ENCODE data around the gene FAM174C. TPM values are rescaled to one million over a fixed set of nuclear protein-coding genes. Genes with fewer than 3 reads are reported as not detected.

Gene FAM174C
- total and polyA plus RNA-seq, 2 of the 8 experiments (the other 6 are each of a cell fraction or from before 2014, with no cell fraction given) = 44.5 to 125 TPM

DNA sequence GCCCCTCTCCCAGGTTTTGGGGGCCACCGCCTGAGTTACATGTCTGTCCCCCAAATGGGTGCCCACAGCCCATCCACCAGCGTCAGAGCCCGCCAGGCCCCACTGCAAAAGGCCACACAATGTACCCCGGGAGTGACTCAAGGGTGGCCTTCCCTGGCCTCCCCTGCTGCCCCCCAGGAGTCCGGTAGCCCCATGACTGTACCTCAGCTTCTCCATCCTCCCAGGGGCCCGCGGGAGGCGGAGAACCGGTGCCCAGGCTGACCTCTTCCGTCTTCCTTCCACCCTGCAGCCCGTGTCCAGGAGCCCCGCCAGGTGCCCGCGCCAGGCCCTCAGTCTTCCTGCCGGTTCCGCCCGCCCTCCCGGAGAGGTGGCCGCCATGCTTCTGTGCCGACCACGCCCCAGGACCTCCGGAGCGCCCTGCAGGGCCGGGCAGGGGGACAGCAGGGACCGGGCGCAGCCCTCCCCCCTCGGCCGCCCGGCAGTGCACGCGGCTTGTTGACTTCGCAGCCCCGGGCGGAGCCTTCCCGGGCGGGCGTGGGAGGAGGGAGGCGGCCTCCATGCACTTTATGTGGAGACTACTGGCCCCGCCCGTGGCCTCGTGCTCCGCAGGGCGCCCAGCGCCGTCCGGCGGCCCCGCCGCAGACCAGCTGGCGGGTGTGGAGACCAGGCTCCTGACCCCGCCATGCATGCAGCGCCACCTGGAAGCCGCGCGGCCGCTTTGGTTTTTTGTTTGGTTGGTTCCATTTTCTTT, 47.9 kb upstream of the FAM174C start:
- Histone ChIP-seq H4K5ac (ENCODE audit: insufficient read length, low read depth, low read length) (no peak overlapping the region), H3K79me1 (ENCODE audit: low read depth, low read length) (no peaks in the 10 kb centered on the region; the same call in 1 of the 2 replicates), H2BK20ac (ENCODE audit: low read length) (no peak overlapping the region), H3K27ac (ENCODE audit: low read depth, low read length) (no peak overlapping the region), H3K4me3 (ENCODE audit: extremely low read depth in 1 of 4, insufficient read depth in 2 of 4, low read depth in 3 of 4, low read length in 4 of 4) (no peak overlapping the region), H3K36me3 (ENCODE audit: control insufficient read depth in 2 of 4, insufficient read depth in 4 of 4, low read length in 3 of 4) (peaks cover 2 to 66% (median 3%) of the 10 kb centered on the region in 4 experiments; a peak in 5 of 8 replicates), H2BK12ac (ENCODE audit: low read depth, low read length) (no peak overlapping the region), H3K4me1 (replicated peaks in 1 of 4; ENCODE audit: control insufficient read depth in 3 of 4, insufficient read depth in 4 of 4, low read length in 3 of 4) (peaks cover 0 to 2% (median 0%) of the 10 kb centered on the region in 4 experiments; a peak in 3 of 7 replicates), H3K9me3 (ENCODE audit: insufficient read depth in 2 of 2, low read depth in 1 of 2, low read length in 1 of 2) (no peaks in the 10 kb centered on the region), H2BK5ac (ENCODE audit: low read depth, low read length) (no peak overlapping the region), H4K91ac (replicated peaks; ENCODE audit: insufficient read length, low read length) (no peak overlapping the region), H2AFZ (ENCODE audit: low read length) (no peak overlapping the region), H4K20me1 (replicated peaks in 1 of 2; ENCODE audit: control insufficient read depth in 1 of 2, insufficient read depth in 2 of 2, low read length in 2 of 2) (peaks cover 8 to 15% of the 10 kb centered on the region in 2 experiments), H3K27me3 (replicated peaks in 1 of 4; ENCODE audit: control insufficient read depth in 3 of 4, extremely low read depth in 1 of 4, insufficient read depth in 3 of 4, low read length in 3 of 4) (no peaks in the 10 kb centered on the region), H2AK5ac (ENCODE audit: low read depth, low read length) (no peak overlapping the region), H3K56ac (replicated peaks; ENCODE audit: insufficient read length, low read depth, low read length) (no peak overlapping the region), H3K4ac (replicated peaks; ENCODE audit: insufficient read length, low read depth, low read length) (no peak overlapping the region), H3K9ac (replicated peaks in 1 of 4; ENCODE audit: extremely low read depth in 1 of 4, low read depth in 3 of 4, low read length in 3 of 4) (no peak overlapping the region), H2BK15ac (ENCODE audit: low read length) (no peak overlapping the region), H3K14ac (ENCODE audit: insufficient read length) (no peak overlapping the region), H3K23ac (ENCODE audit: insufficient read length) (no peak overlapping the region), H4K8ac (ENCODE audit: extremely low read depth, insufficient read depth, low read length) (peak overlapping the region; percentile 35; the same call in 1 of the 2 replicates), H3K18ac (ENCODE audit: extremely low read depth, low read length) (no peak overlapping the region), H3K23me2 (ENCODE audit: low read depth, low read length) (no peaks in the 10 kb centered on the region), H3K4me2 (ENCODE audit: insufficient read depth in 1 of 2, low read depth in 2 of 2, low read length in 2 of 2) (no peak overlapping the region), H3K79me2 (ENCODE audit: control insufficient read depth in 1 of 2, insufficient read depth in 2 of 2, low read length in 2 of 2) (no peaks in the 10 kb centered on the region), H2BK120ac (replicated peaks; ENCODE audit: low read depth, low read length) (no peak overlapping the region)
- TF ChIP-seq GABPA (IDR thresholded peaks at IDR 0.05; ENCODE audit: borderline replicate concordance, insufficient read depth, low read length) = 0 out of 2 replicates have a peak, but pooled peaks have one; percentile 27
- TF ChIP-seq NRF1 (IDR thresholded peaks at IDR 0.05; ENCODE audit: low read depth, low read length) = no peak
- DNase-seq (ENCODE audit: low read depth in 1 of 2, low spot score in 2 of 2) (peak in 1 of 2 experiments; percentile 57), FAIRE-seq (no peak)
- ChIA-PET POLR2A (ENCODE audit: partially characterized antibody) (interaction anchor here (1.4 to 2.4 kb wide), 8 partner anchors 10 to 291 kb away, joined by 3 to 16 read pairs (median 5); partner anchors contain the start of gene CIRBP), CTCF (ENCODE audit: partially characterized antibody) (no interaction called here)
- 90% methylated on average over 26 of the region's 56 CpGs; no CpG with 5 or more reads in 1 of the 2 experiments for WGBS, 2 experiments (ENCODE audit: extremely low coverage in 1 of 2, insufficient coverage in 1 of 2, insufficient read length in 1 of 2, insufficient replicate concordance in 2 of 2, low coverage in 1 of 2, low lambda C conversion rate in 2 of 2, missing lambda C conversion rate in 1 of 2)

Measured in H1 (cell line).